Body of pancreas (tissue), 4 donors: ENCODE results near the gene PDHX.

Experiments
- CTCF ChIP-seq, 7 experiments: fragments of 450-650 bp in 4 of 7; fragments of 200-600 bp in 3 of 7; sonication (generic) in 3 of 7; IDR thresholded peaks; one replicate each; pipeline ENCODE4 v1.5.1; 2016 to 2019; ENCODE audit warnings: antibody characterized with exemption in 7 of 7
- POLR2A ChIP-seq, 3 donors: fragments of 450-650 bp; IDR thresholded peaks; one replicate each; pipeline ENCODE4 v1.6.1; 2016; ENCODE audit warnings: antibody characterized with exemption in 3 of 3, mild to moderate bottlenecking in 2 of 3

- TF ChIP-seq CTCF (IDR thresholded peaks at IDR 0.05) = no peak
- no peak for TF ChIP-seq POLR2A (IDR thresholded peaks at IDR 0.05)
Observed at GRCh38 chr11:35013514-35014233, 97.3 kb downstream of the PDHX start.
